HG03159 (cell line): ENCODE data around the gene PTGES3L.
"Not testable (repeated sequence)": the region's sequence is repeated elsewhere in the genome, so short reads cannot be mapped to it uniquely, and the experiment has no call there.

Experiments
- ATAC-seq: cut with Tn5 transposase; IDR thresholded peaks from one replicate; pipeline ENCODE4 v1.9.1; 2021; ENCODE audit warnings: mild to moderate bottlenecking, moderate library complexity; ENCODE audit not compliant: unreplicated experiment

PTGES3L gene

GRCh38 chr17:42982266-42982665 lies 2.4 kb upstream of the PTGES3L start:
- no peak for ATAC-seq

DNA sequence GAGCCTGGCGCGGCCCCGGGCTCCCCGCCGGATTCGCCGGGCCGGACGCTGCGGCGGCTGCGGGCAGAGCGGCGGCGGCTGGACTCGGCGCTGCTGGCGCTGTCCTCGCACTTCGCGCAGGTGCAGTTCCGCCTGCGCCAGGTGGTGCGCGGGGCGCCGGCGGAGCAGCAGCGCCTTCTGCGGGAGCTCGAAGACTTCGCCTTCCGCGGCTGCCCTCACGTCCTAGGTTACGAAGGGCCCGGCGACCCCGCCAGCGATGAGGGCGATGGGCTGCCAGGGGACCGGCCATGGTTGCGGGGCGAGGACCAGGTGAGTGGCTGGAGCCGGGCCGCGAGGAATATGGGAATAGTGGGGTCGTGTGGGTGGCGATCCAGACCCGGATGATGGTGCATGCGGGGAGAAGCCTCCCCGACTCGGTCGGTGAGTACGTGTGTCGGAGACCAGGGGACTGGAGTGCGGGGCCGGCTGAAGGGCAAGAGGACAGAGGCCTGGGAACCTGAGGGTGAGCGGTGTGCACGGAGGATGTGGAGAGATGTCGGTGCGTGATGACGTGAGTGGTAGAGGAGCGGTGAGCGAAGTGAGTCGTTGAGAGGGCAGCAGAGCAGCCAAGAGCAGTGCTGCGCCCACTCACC lies 1.0 kb upstream of the PTGES3L start:
- peak; percentile 40 for ATAC-seq

GRCh38 chr17:42980274-42980765 lies 440 bp upstream of the PTGES3L start, which contains the start of gene RUNDC1:
RUNDC1 (plus strand) TSS chr17:42980565; CDS start chr17:42980577, 12 bp downstream.
- ATAC-seq, result peak; percentile 65

DNA sequence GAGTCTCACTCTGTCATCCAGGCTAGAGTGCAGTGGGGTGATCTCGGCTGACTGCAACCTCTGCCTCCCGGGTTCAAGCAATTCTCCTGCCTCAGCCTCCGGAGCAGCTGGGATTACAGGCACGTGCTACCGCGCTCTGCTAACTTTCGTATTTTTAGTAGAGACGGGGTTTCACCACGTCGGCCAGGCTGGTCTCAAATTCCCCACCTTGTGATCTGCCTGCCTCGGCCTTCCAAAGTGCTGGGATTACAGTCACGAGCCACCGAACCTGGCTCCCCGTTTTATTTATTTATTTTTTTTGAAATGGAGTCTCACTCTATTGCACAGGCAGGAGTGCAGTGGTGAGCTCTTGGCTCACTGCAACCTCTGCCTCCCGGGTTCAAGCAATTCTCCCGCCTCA lies 4.2 kb downstream of the PTGES3L start:
- not testable (repeated sequence) for ATAC-seq

DNA sequence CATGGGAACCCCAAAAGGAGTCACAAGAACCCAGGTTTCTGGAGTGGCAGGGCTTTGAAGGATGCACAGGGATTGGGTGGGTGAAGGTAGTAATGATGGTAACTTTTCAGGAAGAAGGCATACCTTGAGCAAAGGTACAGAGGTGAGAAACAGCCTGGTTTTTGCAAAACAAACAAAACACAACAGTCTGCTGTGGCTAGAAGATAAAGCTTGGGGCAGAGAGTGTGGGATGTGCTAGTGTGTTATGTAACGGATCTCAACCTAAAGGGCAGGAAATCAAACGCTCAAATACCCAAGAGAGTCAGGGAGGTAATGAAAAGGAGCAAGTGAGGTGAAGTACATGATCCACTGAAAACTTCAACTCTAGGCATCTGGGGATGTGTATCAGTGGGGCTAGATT lies 4.6 kb downstream of the PTGES3L start:
- no peak for ATAC-seq

DNA sequence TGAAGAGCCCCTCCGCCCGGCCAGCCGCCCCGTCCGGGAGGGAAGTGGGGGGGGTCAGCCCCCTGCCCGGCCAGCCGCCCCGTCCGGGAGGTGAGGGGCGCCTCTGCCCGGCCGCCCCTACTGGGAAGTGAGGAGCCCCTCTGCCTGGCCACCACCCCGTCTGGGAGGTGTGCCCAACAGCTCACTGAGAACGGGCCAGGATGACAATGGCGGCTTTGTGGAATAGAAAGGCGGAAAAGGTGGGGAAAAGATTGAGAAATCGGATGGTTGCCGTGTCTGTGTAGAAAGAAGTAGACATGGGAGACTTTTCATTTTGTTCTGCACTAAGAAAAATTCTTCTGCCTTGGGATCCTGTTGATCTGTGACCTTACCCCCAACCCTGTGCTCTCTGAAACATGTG lies 6.6 kb downstream of the PTGES3L start:
- ATAC-seq, result not testable (repeated sequence)

DNA sequence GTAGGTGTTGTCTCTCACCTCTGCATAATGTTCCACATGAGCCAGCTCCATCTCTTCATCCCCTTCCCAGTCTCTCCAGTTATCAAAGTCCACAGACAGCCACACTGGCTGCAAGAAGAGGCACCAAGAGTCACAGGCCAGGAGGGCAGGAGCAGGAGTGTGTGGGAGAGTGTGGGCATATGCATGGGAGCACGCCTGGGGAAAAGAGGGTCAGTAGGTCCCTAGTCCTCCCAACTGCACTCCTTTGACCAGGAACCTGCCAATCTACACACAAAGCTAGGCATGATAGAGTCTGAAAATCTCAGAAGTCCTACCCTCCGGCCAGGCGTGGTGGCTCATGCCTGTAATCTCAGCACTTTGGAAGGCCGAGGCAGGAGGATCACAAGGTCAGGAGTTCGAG lies 8.3 kb downstream of the PTGES3L start:
- no peak for ATAC-seq

DNA sequence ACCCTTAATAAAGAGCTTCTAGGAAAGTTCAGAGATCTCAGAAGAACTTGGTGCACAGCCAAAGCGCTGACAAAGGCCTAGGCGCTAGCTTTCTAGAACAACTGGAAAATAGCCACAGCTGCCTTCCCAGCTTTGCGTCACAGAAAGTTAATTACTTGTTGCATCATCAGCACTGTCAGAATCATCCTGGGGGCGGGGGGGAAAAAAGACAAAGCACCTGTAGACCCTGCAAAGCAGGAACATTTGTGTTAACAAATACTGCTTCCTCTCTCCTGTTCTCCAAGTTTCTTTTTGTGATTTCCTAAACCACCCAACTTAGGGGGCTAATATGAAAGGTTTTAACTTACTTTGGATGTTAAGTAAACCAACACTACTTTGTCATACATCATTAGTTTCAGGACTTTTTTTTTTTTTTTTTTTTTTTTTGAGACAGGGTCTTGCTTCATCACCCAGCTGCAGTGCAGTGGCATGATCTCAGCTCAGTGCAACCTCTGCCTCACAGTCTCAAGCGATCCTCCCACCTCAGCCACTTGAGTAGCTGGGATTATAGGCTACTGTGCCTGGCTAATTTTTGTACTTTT lies 10.8 kb downstream of the PTGES3L start:
- ATAC-seq, result no peak

GRCh38 chr17:42967925-42968324 lies 12.0 kb downstream of the PTGES3L start:
- ATAC-seq, result no peak

GRCh38 chr17:42964161-42964932 lies 15.5 kb downstream of the PTGES3L start, which contains the start of gene AARSD1:
AARSD1 (minus strand) TSS chr17:42964454; CDS start chr17:42964440, 14 bp downstream.
- peak; percentile 78 for ATAC-seq

GRCh38 chr17:42953669-42954068 lies 26.2 kb downstream of the PTGES3L start:
- no peak for ATAC-seq

- no peak for ATAC-seq
These were observed 29.7 kb downstream of the PTGES3L start for GRCh38 chr17:42950044-42950783.

- no peak for ATAC-seq
These were observed 33.1 kb downstream of the PTGES3L start for GRCh38 chr17:42946812-42947211.

DNA sequence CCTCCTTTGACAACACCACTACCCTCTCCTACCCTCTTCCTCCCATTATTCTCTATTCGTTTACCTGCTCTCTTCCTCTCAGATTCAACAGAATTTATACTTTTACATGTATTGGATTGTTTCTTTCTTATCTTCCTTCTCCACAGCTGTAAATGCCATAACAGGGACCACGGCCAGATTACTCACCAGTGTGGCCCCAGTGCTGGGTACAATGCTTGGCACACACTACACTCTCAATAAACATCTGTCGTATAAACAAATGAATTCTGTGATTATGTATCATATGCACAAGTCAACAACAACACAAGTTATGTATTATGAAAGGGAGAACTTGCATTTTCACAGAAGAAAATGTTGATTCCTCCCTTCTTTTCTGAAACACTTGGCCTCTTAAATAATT lies 35.7 kb downstream of the PTGES3L start:
- ATAC-seq, result no peak

DNA sequence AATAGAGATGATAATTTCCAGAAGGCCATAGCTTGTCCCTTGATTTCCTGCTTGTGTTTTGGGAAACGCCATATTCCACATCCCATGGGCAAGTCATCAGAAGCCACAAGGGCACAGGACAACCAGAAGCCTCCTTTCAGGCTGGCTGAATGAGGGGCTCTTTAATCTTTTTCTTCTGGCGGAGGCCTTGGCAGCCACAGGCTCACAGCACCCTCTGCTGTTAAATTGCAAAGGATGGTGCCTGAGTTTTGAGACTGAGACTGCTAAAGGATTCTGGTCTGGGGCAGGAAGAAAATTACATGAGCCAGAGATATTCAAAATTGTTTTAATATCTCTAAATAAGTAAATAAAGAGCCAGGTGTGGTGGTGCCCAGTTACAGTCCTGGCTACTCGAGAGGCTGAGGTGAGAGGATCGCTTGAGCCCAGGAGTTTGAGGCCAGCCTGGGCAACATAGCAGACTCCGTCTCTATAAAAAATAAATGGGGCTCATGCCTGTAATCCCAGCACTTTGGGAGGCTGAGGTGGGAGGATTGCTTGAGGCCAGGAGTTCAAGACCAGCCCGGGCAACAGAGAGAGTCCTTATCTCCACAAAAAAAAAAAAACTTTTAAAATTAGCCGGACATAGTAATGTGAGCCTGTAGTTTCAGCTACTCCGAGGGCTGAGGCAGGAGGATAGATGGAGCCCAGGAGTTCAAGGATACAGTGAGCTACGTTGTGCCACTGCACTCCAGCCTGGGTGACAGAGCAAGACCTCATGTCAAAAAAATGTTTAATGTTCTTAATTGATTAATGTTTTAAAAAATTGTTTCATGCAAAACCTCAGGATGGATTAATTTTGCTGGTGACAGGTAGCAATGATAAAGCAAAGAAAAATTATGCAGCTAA lies 41.9 kb downstream of the PTGES3L start:
- no peak for ATAC-seq

DNA sequence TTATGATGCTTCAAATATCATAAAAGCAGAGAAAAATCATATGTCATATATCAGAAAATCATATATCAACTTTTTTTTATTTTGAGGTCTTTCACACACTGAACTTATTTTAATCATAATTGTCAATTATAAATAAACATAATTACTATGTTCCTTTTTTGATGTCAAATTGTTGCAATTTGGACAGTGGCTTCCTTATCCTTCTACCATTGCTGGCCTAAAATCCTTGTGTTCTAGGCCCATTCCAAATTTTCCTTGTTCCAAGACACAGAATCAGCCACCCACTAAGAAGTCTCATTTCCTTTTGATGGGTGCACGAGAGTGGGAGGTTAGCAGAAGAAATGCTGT lies 50.4 kb downstream of the PTGES3L start:
- no peak for ATAC-seq

DNA sequence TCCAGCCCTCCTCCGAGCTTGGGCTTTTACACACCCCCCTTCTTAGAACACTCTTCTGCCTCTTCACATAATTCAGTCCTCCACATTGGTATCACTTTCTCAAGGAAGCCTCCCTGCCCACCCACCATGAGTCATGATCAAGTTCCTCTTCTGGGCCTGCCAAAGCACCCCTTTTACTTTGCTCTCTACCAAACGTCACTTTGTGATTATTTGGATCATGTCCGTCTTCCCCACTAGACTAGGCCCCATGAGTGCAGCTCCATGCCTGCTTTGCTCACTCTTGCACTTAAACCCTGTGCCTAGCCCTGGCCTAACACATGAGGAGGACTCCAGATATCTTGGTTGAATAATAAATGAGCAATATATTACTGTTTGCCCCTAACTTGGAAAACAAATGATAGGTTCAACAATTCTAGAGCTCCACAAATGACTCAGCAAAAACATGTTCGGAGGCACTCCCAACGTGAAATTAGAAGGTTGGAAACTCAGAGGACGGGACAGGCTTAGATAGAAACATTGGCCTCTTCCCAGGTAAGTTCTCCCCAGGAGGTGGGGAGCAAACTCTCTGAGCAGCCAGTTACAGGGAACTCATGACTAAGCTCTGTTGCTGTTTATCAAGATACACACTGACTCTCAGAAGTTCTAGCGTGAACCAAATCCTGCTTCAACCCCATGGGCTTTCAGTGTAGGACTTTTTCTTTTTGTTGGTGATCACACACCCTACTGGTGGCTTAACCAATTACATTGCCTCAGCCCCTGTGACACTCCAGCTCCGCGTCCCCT lies 51.0 kb downstream of the PTGES3L start:
- ATAC-seq, result no peak

DNA sequence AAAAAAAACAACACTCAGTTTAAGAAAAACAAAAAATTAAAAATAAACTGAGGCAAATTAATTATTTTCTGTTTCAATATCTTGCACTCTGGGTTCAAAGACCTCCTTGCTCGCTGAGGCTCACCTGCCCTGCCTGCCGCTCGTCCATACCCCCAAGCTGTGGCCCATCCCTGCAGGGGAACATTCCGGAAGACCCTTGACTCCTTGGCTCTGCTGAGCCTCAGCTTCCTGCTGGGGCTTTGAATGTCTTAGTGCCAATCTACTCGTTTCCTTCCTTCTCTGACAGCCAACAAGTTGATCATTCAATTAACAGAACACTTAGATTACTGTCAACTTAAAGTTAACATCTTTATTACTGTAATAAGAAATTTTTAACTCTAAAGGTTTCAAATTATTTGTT lies 55.0 kb downstream of the PTGES3L start:
- ATAC-seq, result no peak

DNA sequence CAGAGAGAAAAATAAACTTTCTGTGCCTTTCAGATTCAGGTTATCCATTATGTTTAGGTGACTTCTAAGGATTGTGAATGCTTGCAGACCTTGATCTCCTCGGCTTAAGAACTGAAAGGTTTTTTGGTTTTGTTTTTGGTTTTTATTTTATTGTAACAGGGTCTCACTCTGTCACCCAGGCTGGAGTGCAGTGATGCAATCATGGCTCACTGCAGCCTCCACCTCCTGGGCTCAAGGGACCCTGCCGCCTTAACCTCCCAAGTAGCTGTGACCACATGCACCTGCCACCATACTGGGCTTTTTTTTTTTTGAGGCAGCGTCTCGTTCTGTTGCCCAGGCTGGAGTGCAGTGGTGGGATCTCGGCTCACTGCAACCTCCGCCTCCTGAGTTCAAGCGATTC lies 56.4 kb downstream of the PTGES3L start:
- not testable (repeated sequence) for ATAC-seq
